Measurements from ENCODE around the gene FFAR1.
"Not testable (repeated sequence)": the region's sequence is repeated elsewhere in the genome, so short reads cannot be mapped to it uniquely, and the experiment has no call there.

The FFAR1 gene

DNA sequence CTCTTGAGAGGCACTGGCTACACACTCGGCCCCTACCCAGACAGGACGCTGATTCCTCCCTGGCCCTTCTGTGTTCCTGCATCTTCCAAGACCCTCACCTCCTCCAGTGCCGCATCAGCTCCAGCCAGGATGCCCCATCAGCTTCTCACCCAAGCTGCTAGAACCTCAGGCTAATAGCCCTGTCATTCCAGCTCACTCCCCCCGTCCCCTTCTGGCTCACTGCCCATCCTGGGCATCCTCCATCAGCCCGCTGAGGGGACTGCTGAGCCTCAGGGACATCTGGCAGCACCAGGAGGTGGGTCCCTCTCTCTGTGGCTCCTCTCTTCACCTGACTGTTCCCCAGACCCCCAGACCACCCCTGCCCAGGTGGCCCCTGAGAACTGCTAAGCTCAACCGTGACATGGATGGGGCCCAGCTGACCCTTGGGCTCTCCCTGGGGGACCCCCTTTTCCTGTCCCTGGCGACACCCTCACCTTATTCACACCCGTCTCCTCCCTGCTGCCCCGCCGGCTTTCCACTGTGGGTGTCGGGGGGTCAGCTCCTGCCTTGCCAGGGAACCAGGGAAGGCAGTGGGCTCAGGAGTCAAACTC, 15.4 kb downstream of the FFAR1 start:
- no peak overlapping the region for H3K27ac ChIP-seq (ENCODE audit: low read depth, low read length)
- 0 out of 2 replicates have a peak, but pooled peaks cover 9% of the 10 kb centered on the region for H3K27me3 ChIP-seq (ENCODE audit: insufficient read depth, low read length)
- no peaks in the 10 kb centered on the region for H3K79me2 ChIP-seq (ENCODE audit: control insufficient read depth, insufficient read depth, low read length, unreplicated experiment)
- no peak overlapping the region for H2AFZ ChIP-seq (ENCODE audit: low read length, unreplicated experiment)
- no peak overlapping the region for H3K4me3 ChIP-seq (ENCODE audit: low read depth, low read length)
- peaks cover 2% of the 10 kb centered on the region for H3K4me1 ChIP-seq (ENCODE audit: control insufficient read depth, insufficient read depth, low read length, unreplicated experiment)
- H3K36me3 ChIP-seq (ENCODE audit: insufficient read depth, low read length): no peaks in the 10 kb centered on the region

GRCh38 chr19:35363711-35364425, 16.2 kb downstream of the FFAR1 start:
- Histone ChIP-seq H2AFZ (ENCODE audit: low read length, unreplicated experiment) (no peak overlapping the region), H3K27me3 (ENCODE audit: insufficient read depth, low read length) (peaks cover 9% of the 10 kb centered on the region; the same call in 1 of the 2 replicates), H3K27ac (ENCODE audit: low read depth, low read length) (no peak overlapping the region), H3K79me2 (ENCODE audit: control insufficient read depth, insufficient read depth, low read length, unreplicated experiment) (no peaks in the 10 kb centered on the region), H3K4me1 (ENCODE audit: control insufficient read depth, insufficient read depth, low read length, unreplicated experiment) (no peaks in the 10 kb centered on the region), H3K4me3 (ENCODE audit: low read depth, low read length) (no peak overlapping the region), H3K36me3 (ENCODE audit: insufficient read depth, low read length) (no peaks in the 10 kb centered on the region)

DNA sequence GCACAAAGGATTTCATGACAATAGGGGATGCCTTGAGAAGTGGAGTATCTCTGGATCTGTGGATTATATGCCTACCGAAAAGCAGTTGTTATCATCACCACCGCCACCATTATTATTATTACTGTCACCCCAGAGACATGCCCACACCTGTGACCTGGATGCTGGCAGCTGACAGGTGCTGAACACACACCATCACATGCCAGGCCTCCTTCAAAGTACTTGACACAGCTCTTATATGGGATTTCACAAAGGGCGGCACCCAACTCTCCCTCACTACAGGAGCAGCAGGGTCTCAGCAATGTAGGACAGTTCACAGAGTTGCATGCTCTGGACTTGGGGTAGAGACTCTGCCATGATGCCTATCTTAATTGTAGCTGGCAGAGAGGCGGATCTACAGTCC, 17.6 kb downstream of the FFAR1 start:
- H3K4me1 ChIP-seq (ENCODE audit: control insufficient read depth, insufficient read depth, low read length, unreplicated experiment): no peaks in the 10 kb centered on the region
- no peak overlapping the region for H2AFZ ChIP-seq (ENCODE audit: low read length, unreplicated experiment)
- peaks cover 14% of the 10 kb centered on the region; the same call in 1 of the 2 replicates for H3K27me3 ChIP-seq (ENCODE audit: insufficient read depth, low read length)
- H3K27ac ChIP-seq (ENCODE audit: low read depth, low read length): no peak overlapping the region
- no peaks in the 10 kb centered on the region for H3K36me3 ChIP-seq (ENCODE audit: insufficient read depth, low read length)
- H3K4me3 ChIP-seq (ENCODE audit: low read depth, low read length): no peak overlapping the region
- no peaks in the 10 kb centered on the region for H3K79me2 ChIP-seq (ENCODE audit: control insufficient read depth, insufficient read depth, low read length, unreplicated experiment)

DNA sequence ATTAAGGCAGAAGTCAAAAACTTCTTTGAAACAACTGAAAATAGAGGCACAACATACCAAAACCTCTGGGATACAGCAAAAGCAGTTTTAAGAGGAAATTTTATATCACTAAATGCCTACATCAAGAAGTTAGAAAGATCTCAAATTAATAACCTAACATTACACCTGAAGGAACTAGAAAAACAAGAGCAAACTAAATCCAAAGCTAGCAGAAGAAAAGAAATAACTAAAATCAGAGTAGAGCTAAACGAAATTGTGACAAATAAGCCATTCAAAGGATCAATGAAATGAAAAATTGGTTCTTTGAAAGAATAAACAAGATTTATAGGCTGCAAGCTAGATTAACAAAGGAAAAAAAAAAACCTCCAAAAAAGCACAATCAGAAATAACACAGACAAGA, 20.7 kb downstream of the FFAR1 start:
- H3K36me3 ChIP-seq (ENCODE audit: insufficient read depth, low read length): no peaks in the 10 kb centered on the region
- no peaks in the 10 kb centered on the region for H3K4me1 ChIP-seq (ENCODE audit: control insufficient read depth, insufficient read depth, low read length, unreplicated experiment)
- H3K4me3 ChIP-seq (ENCODE audit: low read depth, low read length): no peak overlapping the region
- H3K27ac ChIP-seq (ENCODE audit: low read depth, low read length): no peak overlapping the region
- H3K27me3 ChIP-seq (ENCODE audit: insufficient read depth, low read length): peaks cover 14% of the 10 kb centered on the region; the same call in 1 of the 2 replicates
- no peak overlapping the region for H2AFZ ChIP-seq (ENCODE audit: low read length, unreplicated experiment)
- H3K79me2 ChIP-seq (ENCODE audit: control insufficient read depth, insufficient read depth, low read length, unreplicated experiment): no peaks in the 10 kb centered on the region

DNA sequence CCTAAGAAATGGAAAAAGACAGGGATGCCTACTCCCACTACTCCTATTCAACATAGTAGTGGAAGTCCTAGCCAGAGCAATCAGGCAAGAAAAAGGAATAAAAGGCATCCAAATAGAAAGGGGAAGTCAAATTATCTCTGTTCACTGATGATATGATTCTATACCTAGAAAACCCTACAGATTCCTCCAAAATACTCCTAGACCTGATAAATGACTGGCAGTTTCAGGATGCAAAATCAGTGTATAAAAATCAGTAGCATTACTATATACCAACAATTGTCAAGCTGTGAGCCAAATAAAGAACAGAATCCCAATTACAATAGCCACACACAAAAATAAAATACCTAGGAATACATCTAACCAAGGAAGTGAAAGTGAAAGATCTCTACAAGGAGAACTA, 21.8 kb downstream of the FFAR1 start:
- Histone ChIP-seq H3K27me3 (ENCODE audit: insufficient read depth, low read length) (peaks cover 14% of the 10 kb centered on the region; the same call in 1 of the 2 replicates), H3K4me1 (ENCODE audit: control insufficient read depth, insufficient read depth, low read length, unreplicated experiment) (no peaks in the 10 kb centered on the region)

DNA sequence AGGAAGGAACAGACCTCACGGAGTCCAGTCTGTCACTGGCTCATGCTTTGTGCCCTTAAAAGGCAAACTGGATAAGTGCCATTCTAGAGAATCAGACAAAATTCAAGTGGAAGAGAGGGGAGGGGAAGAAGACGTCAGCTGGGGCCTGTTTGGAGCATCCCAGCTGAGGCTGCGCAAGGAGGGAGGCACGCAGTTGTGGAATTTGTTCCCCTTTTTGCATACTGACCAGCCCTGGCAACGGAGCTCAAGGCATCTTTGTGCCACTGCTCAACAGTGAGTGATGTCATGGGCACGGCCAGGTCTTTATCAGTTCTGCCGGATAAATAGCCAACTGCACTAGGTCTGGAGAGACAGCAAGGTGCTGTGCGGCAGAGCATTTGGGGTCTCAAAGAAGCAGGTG, 23.0 kb downstream of the FFAR1 start, which contains the start of gene GPR42:
Gene GPR42 (plus strand): TSS at position 347 of the 400 bp plus-strand sequence. CDS start 292 bp downstream, outside the sequence.
- Histone ChIP-seq H3K4me3 (ENCODE audit: low read depth, low read length) (no peak within 1 kb of the TSS), H2AFZ (ENCODE audit: low read length, unreplicated experiment) (no peak within 1 kb of the TSS), H3K4me1 (ENCODE audit: control insufficient read depth, insufficient read depth, low read length, unreplicated experiment) (no peaks in the 10 kb centered on the region), H3K36me3 (ENCODE audit: insufficient read depth, low read length) (no peaks in the 10 kb centered on the region), H3K27ac (ENCODE audit: low read depth, low read length) (no peak within 1 kb of the TSS), H3K79me2 (ENCODE audit: control insufficient read depth, insufficient read depth, low read length, unreplicated experiment) (no peaks in the 10 kb centered on the region), H3K27me3 (ENCODE audit: insufficient read depth, low read length) (peaks cover 14% of the 10 kb centered on the region; the same call in 1 of the 2 replicates)

More for the DNA sequence above, 21.8 kb downstream of the FFAR1 start:
- no peak overlapping the region for H2AFZ ChIP-seq (ENCODE audit: low read length, unreplicated experiment)
- H3K27ac ChIP-seq (ENCODE audit: low read depth, low read length): no peak overlapping the region
- no peaks in the 10 kb centered on the region for H3K36me3 ChIP-seq (ENCODE audit: insufficient read depth, low read length)
- no peak overlapping the region for H3K4me3 ChIP-seq (ENCODE audit: low read depth, low read length)
- H3K79me2 ChIP-seq (ENCODE audit: control insufficient read depth, insufficient read depth, low read length, unreplicated experiment): no peaks in the 10 kb centered on the region

DNA sequence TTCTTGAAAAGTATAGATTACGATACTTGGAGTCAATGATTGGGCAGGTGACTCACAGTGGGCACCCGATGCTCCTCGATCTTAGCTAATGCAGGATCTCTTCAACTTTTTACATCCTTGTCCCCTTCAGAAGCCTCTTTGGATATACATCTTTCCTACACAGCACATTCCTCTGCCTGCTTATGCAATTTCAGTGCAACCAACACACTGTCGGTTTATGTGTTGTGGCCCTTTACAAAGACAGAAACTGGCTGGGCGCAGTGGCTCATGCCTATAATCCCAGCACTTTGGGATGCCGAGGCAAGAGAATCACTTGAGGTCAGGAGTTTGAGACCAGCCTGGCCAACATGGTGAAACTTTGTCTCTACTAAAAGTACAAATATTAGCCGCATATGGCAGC, 25.8 kb downstream of the FFAR1 start:
- Histone ChIP-seq H3K4me1 (ENCODE audit: control insufficient read depth, insufficient read depth, low read length, unreplicated experiment) (no peaks in the 10 kb centered on the region), H3K36me3 (ENCODE audit: insufficient read depth, low read length) (no peaks in the 10 kb centered on the region), H3K4me3 (ENCODE audit: low read depth, low read length) (no peak overlapping the region), H3K79me2 (ENCODE audit: control insufficient read depth, insufficient read depth, low read length, unreplicated experiment) (no peaks in the 10 kb centered on the region), H3K27ac (ENCODE audit: low read depth, low read length) (no peak overlapping the region), H3K27me3 (ENCODE audit: insufficient read depth, low read length) (peaks cover 6% of the 10 kb centered on the region), H2AFZ (ENCODE audit: low read length, unreplicated experiment) (no peak overlapping the region)

DNA sequence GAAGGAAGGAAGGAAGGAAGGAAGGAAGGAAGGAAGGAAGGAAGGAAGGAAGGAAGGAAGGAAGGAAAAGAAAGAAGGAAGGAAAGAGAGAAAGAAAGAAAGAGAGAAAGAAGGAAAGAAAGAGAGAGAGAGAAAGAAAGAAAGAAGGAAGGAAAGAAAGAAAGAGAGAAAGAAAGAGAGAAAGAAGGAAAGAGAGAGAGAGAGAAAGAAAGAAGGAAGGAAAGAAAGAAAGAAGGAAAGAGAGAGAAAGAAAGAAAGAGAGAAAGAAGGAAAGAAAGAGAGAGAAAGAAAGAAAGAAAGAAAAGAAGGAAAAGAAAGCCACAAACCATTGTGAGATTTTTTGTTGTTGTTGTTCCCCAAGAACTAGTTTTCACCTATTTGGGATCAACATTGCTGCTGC, 26.3 kb downstream of the FFAR1 start:
- H3K36me3 ChIP-seq (ENCODE audit: insufficient read depth, low read length); H3K27ac ChIP-seq (ENCODE audit: low read depth, low read length); H3K27me3 ChIP-seq (ENCODE audit: insufficient read depth, low read length); H3K4me1 ChIP-seq (ENCODE audit: control insufficient read depth, insufficient read depth, low read length, unreplicated experiment); H3K79me2 ChIP-seq (ENCODE audit: control insufficient read depth, insufficient read depth, low read length, unreplicated experiment); H2AFZ ChIP-seq (ENCODE audit: low read length, unreplicated experiment); H3K4me3 ChIP-seq (ENCODE audit: low read depth, low read length): not testable (repeated sequence)

DNA sequence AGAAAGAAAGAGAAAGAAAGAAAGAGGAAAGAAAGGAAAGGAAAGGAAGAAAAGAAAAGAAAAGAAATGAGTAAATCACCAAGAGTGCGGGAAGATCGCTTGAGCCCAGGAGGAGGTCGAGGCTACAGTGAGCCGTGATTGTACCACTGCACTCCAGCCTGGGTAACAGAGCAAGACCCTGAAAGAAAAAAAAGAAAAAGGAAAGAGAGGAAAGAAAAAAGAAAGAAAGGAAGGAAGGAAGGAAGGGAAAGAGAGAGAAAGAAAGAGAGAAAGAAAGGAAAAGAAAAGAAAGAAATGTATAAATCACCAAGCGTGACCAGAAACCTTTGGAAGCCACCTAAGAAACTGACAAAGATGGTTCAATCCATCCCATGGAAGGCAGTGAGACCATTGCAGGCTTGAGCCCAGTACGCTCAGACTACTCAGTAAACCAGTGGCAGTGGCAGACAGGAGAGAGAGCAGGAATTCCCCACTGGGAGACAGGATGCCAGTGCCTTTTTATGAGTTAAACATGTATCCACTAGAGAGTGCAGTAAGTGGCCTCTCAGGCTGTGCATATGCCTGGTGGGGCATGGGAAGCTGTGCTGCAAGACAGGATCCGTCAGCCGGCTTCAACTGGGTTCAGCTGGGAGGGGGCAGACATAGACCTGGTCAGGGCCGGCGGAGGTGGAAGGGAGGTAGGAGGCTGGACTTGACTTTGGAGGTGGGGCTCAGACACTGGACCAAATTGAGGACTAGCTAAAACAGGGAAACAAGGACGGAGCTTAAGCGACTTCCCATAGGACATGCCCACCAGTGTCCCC, 28.0 kb downstream of the FFAR1 start:
- H3K27me3 ChIP-seq (ENCODE audit: insufficient read depth, low read length): no peaks in the 10 kb centered on the region; the same call in 1 of the 2 replicates
- no peak overlapping the region for H3K27ac ChIP-seq (ENCODE audit: low read depth, low read length)
- H3K79me2 ChIP-seq (ENCODE audit: control insufficient read depth, insufficient read depth, low read length, unreplicated experiment): no peaks in the 10 kb centered on the region

DNA sequence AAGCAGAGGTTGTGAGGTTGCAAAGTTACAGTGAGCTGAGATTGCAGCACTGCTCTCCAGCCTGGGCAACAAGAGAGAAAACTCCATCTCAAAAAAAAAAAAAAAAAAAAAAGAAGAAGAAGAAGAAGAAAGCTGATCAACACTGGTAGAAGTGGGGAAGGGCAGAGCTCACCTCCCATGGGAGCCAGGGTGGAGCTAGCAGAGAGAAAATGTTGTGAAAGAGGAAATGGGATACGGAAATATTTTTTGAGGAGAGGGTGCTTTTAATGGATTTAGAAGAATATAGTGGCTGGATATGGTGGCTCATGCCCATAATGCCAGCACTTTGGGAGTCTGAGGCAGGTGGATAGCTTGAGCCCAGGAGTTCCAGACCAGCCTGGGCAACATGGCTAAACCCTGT, 30.0 kb downstream of the FFAR1 start:
- Histone ChIP-seq H3K4me1 (ENCODE audit: control insufficient read depth, insufficient read depth, low read length, unreplicated experiment) (no peaks in the 10 kb centered on the region), H3K27me3 (ENCODE audit: insufficient read depth, low read length) (peaks cover 13% of the 10 kb centered on the region), H3K4me3 (ENCODE audit: low read depth, low read length) (no peak overlapping the region), H3K27ac (ENCODE audit: low read depth, low read length) (no peak overlapping the region), H3K36me3 (ENCODE audit: insufficient read depth, low read length) (no peaks in the 10 kb centered on the region), H3K79me2 (ENCODE audit: control insufficient read depth, insufficient read depth, low read length, unreplicated experiment) (no peaks in the 10 kb centered on the region), H2AFZ (ENCODE audit: low read length, unreplicated experiment) (no peak overlapping the region)

More for the DNA sequence above, 28.0 kb downstream of the FFAR1 start:
- Histone ChIP-seq H3K4me3 (ENCODE audit: low read depth, low read length) (no peak overlapping the region), H2AFZ (ENCODE audit: low read length, unreplicated experiment) (no peak overlapping the region), H3K4me1 (ENCODE audit: control insufficient read depth, insufficient read depth, low read length, unreplicated experiment) (no peaks in the 10 kb centered on the region), H3K36me3 (ENCODE audit: insufficient read depth, low read length) (no peaks in the 10 kb centered on the region)

Data from ACC112 (cell line).